Fibroblast of skin of back (primary cell): ENCODE data around the gene QSOX1.
"Not testable (repeated sequence)": the region's sequence is repeated elsewhere in the genome, so short reads cannot be mapped to it uniquely, and the experiment has no call there.

Experiments
- DNase-seq: peaks from one replicate; pipeline ENCODE4 v3.0.0-alpha.2; 2013

Gene QSOX1

GRCh38 chr1:180193141-180194047, 38.7 kb downstream of the QSOX1 start:
- no peak for DNase-seq

DNA sequence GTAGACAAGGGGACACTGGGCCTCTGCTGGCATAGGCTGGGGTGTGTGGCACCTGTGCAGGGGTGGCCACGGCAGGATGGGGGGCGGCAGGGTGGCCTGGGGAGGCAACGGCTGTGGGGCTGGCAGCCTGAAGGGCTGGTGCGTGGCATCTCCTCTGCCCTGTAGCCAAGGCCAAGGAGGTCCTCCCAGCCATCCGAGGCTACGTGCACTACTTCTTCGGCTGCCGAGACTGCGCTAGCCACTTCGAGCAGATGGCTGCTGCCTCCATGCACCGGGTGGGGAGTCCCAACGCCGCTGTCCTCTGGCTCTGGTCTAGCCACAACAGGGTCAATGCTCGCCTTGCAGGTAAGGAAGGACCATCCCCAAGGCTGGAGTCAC, 39.4 kb downstream of the QSOX1 start:
- no peak for DNase-seq

- DNase-seq, result no peak
Measured at GRCh38 chr1:180194546-180195207, 40.0 kb downstream of the QSOX1 start.

- DNase-seq, result no peak
Measured at GRCh38 chr1:180195401-180195800, 40.7 kb downstream of the QSOX1 start.

GRCh38 chr1:180195916-180196315, 41.2 kb downstream of the QSOX1 start:
- no peak for DNase-seq

DNA sequence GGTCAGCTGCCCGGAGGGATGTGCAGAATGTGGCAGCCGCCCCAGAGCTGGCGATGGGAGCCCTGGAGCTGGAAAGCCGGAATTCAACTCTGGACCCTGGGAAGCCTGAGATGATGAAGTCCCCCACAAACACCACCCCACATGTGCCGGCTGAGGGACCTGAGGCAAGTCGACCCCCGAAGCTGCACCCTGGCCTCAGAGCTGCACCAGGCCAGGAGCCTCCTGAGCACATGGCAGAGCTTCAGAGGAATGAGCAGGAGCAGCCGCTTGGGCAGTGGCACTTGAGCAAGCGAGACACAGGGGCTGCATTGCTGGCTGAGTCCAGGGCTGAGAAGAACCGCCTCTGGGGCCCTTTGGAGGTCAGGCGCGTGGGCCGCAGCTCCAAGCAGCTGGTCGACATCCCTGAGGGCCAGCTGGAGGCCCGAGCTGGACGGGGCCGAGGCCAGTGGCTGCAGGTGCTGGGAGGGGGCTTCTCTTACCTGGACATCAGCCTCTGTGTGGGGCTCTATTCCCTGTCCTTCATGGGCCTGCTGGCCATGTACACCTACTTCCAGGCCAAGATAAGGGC, 41.9 kb downstream of the QSOX1 start:
- DNase-seq, result no peak

DNA sequence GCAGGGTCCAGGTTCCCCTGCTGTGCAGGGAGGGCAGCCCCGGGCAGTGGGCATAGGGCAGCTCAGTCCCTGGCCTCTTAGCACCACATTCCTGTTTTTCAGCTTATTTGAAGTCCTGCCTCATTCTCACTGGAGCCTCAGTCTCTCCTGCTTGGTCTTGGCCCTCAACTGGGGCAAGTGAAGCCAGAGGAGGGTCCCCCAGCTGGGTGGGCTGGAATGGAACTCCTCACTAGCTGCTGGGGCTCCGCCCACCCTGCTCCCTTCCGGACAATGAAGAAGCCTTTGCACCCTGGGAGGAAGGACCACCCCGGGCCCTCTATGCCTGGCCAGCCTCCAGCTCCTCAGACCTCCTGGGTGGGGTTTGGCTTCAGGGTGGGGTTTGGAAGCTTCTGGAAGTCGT, 42.6 kb downstream of the QSOX1 start:
- DNase-seq, result no peak

DNA sequence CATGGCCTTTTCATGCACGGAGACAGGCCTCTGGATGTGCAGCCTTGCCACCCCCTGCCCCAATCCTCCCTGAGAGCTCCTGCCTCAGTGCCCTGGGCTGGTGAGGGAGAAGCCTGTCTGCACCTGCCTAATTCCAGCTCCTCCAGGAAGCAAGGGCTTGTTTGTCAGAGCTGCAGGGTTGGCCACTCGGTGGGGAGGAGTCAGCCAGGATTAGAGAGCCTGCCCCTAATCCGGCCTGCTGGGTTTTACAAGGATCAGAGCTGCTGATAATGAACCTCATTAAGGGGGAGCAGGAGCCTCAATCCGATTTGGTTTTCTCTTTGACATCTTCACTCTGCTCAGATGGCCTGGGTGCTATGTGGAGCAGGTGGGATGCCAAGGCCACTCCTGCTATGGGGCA, 43.5 kb downstream of the QSOX1 start:
- DNase-seq, result no peak

- DNase-seq, result no peak
Measured at GRCh38 chr1:180198611-180199010, 43.9 kb downstream of the QSOX1 start.

DNA sequence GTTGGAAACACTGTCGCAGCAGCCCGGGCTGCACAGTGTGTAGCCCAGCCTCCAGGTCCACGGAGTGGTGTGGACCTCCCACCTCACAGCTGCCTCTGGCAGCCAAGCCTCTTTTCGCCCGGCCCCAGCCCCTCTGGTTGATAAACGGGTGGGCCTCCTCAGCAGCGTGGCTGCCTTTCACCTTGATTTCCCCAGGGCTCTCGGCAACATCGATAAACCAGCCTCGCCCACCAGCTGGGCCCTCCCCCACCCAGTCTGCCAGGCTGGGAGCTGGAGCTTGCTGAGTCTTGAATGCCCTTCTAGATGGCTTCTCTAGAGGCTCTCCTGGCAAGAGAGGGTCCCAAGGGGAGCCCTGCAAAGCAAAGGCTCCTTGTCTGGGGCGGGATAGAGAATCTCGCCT, 44.3 kb downstream of the QSOX1 start:
- no peak for DNase-seq

DNA sequence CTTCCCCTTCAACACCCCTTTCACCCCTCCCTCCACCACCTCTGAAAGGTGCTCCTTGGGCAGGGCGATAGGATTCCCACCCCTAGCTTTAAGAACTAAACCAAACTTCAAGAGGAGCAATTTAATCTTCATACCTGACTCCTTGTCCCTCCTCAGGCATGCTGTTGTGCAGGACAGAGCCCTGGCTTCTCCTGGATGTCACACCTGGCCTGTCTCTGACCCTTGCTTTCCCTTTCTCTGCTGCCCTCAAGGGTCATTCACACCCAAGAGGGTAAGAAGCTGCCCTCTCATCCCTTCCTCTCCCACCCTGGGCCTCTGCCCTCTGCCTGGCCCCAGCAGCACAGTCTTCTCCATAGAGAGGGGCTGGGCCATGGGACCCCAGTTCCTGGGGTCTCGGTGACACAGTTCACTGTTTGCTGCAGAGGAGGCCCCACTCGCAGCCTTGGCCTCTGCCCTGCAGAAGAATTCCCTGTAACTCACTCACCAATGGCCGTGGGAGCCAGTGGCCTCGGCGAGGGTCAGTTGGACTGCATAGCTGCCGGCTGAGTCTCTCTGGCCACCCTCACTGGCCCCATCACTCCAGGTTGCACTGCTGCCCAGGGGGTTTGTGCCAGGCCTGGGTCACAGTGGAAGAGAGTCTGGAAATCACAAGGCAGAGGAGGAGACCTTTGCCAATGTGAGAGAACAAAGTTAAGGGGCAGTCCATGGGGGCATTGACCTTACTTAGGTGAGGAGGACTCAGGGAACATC, 47.0 kb downstream of the QSOX1 start:
- DNase-seq, result no peak

DNA sequence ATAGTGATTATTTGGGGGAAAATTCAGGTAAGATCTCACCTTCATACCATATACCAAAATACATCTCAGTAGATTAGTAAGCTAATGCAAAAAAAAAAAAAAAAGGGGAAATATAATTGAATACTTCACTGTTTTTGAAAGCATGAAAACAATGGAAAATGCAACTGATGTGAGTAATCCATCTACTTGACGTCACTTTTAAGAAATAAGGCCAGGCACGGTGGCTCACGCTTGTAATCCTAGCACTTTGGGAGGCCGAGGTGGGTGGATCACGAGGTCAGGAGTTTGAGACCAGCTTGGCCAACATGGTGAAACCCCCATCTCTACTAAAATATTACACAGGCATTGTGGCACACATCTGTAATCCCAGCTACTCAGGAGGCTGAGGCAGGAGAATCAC, 47.9 kb downstream of the QSOX1 start:
- not testable (repeated sequence) for DNase-seq

GRCh38 chr1:180204231-180204630, 49.6 kb downstream of the QSOX1 start:
- no peak for DNase-seq

GRCh38 chr1:180206581-180206980, 51.9 kb downstream of the QSOX1 start:
- no peak for DNase-seq

DNA sequence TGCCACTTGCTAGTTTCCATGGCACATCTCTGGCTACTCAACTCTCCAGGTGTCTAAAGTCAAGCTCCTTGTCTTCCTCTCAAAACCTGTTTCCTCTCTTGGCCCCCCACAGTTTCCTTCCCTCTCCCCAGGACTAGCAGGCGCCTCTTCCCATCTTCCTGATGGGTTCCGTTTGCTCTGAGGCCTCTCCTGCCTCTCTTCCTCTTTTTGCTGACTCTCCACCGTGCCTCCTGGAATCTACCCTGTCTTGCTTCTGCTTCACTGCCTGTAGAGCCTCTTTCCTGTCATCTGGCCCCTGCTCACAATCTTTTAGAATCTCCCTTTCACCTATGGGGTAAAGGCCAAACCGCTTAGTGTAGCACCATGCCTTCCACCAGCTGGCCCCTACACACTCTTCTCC, 53.6 kb downstream of the QSOX1 start:
- DNase-seq, result no peak

- no peak for DNase-seq
Measured at GRCh38 chr1:180210008-180210620, 55.4 kb downstream of the QSOX1 start.

DNA sequence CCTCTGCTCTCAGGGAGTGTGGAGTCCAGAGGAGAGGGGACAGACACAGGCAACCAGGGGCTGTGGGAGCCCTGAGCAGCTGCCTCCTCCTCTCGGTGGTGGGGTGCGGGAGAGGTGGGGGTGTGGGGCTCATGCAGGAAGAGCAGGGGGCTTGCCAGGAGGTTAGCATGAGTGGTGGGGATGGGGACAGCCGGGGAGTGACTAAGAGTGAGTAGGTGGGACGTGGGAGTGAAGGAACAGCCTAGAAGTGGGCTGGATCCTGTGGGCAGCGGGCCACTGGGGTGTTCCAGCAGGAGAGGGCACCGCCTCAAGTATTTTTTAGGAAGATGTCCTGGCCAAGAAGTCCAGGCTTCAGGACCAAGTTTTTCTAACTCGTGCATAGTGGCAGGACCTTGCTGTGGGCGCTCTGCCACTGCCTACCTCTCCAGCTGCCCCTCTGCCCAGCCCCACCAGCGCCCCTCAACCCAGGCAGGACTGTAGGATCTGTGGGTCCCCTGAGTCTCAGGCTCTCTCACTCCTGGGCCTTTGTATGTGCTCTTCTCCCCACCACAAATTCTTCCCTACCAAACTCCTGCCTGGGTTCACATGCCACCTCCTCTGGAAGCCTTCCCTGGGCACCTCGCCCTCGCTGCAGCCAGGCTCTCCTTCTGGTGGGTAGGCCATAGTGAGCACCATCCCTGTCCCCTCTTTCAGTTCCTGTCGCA, 56.6 kb downstream of the QSOX1 start:
- DNase-seq, result no peak

DNA sequence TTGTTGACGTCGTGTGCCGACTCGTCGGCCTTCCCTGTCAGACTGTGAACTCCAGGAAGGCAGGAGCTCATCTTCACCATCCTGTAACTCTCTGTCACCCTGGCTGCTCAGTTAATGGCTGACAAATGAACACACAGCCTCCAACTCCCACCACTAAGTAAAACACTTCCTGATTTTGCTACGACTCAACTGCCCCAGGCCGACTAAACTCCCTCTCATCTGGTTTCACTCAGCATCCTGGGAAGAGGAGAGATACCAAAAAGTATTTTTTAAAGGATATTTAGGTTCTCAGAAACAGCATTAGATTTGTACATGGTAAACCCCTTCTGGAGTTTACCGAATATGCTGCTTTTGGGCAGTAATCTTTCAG, 57.2 kb downstream of the QSOX1 start:
- no peak for DNase-seq

DNA sequence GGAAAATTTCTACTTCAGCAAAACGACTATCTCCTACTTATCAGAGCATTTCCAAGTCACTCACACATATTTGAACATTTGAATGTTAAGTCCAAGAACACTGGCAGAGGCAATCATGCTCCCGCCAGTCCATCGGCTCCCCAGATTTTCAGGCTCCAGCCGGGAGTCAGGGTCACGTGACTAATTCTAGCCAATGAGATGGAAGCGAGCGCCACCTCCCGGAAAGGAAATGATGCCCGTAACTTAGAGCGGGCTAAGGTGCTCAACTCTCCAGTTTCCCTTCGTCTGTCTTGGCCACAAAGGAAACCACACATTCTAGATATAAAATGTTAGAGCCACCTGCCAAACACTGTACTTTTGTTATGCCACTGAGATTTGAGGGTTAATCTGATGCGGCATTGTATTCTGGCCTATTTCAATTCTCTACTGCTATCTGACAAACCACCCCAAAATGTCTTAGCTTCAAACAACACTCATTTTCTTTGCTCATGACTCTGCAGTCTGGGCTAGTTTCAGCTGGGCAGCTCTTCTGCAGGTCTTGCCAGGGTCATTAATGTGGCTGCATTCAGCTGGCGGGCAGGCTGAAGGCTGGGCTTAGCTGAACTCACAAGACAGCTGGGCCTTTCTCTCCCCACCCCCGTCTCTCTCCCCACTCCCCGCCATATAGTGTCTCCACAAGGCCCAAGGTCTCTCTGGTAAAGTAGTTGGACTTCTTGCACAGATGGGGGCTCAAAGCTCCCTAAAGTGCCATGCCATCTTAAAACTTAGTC, 58.9 kb downstream of the QSOX1 start:
- no peak for DNase-seq

DNA sequence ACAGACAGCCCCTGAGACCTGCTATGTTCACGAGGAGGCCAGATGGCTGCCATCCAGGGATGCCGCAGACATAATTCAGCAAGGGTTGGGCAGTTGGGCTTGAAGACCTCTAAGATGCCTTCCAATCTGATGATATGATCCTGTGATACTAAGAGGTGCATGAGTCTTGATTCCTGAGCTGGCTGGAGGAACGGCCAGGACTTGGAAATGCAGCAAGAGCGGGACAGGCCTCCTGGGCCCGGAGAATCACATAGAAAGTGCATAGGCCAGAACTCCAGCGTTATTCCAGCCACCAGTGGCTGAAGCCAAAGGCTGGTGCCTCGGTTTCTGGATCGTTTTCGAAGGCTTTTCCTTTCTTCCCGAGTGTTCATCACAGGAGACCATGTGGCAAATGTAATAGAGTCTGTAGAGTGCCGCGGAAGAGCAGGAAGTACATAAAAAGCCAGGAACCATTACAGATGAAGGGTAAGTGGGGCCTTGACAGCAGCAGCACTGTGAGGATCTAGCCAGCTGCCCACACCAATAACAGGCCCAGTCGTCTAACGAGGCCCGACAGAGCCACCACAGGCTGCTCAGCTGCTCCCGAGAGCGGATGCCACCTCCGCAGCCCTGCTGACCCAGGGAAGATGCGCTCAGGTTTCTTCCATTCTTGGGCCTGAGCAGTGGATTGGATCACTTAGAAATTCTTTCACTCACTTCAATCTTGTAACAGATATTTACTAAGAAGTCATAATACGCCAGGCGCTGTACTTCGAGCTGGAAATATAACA, 61.4 kb downstream of the QSOX1 start:
- DNase-seq, result no peak
